GM18907 (cell line): ENCODE data around the gene SS18L1.
A peak's percentile ranks its signal among the peaks of the same experiment; 100 is the strongest.

Source experiments
- ATAC-seq: cut with Tn5 transposase; IDR thresholded peaks from one replicate; pipeline ENCODE4 v1.9.1; 2021; ENCODE audit warnings: mild to moderate bottlenecking, moderate library complexity; ENCODE audit not compliant: unreplicated experiment

The SS18L1 gene

GRCh38 chr20:62168890-62169435 is 25.4 kb downstream of the SS18L1 start:
- ATAC-seq: no peak

- ATAC-seq: no peak
Measured at GRCh38 chr20:62170536-62170935, 27.0 kb downstream of the SS18L1 start.

- ATAC-seq: no peak
Measured at GRCh38 chr20:62171245-62171644, 27.7 kb downstream of the SS18L1 start.

- no peak for ATAC-seq
Measured at GRCh38 chr20:62172666-62173065, 29.1 kb downstream of the SS18L1 start.

GRCh38 chr20:62174021-62174804 is 30.6 kb downstream of the SS18L1 start:
- no peak for ATAC-seq

GRCh38 chr20:62174870-62175624 is 31.5 kb downstream of the SS18L1 start:
- ATAC-seq: no peak

GRCh38 chr20:62175711-62176110 is 32.1 kb downstream of the SS18L1 start:
- no peak for ATAC-seq

GRCh38 chr20:62176866-62177265 is 33.3 kb downstream of the SS18L1 start:
- no peak for ATAC-seq

GRCh38 chr20:62177307-62177706 is 33.7 kb downstream of the SS18L1 start:
- no peak for ATAC-seq

GRCh38 chr20:62178316-62179161 is 35.0 kb downstream of the SS18L1 start:
- no peak for ATAC-seq

GRCh38 chr20:62179162-62179504 is 35.6 kb downstream of the SS18L1 start:
- ATAC-seq: no peak

GRCh38 chr20:62181808-62182207 is 38.2 kb downstream of the SS18L1 start:
- ATAC-seq: no peak

- peak; percentile 88 for ATAC-seq
Measured at GRCh38 chr20:62182469-62183425, 39.2 kb downstream of the SS18L1 start, which contains the start of gene MTG2. TSS of gene MTG2 (plus strand) at chr20:62183028. CDS start at chr20:62193421, 10,393 bp downstream.

- no peak for ATAC-seq
Measured at GRCh38 chr20:62183426-62184142, 40.0 kb downstream of the SS18L1 start.

- no peak for ATAC-seq
Measured at GRCh38 chr20:62186096-62186426, 42.5 kb downstream of the SS18L1 start.

- no peak for ATAC-seq
Measured at GRCh38 chr20:62186887-62187866, 43.6 kb downstream of the SS18L1 start.

- no peak for ATAC-seq
Measured at GRCh38 chr20:62190639-62191411, 47.3 kb downstream of the SS18L1 start.
